HepG2 (cell line): ENCODE data around the gene TRAK1. TPM values are rescaled to one million over a fixed set of nuclear protein-coding genes. Genes with fewer than 3 reads are reported as not detected.
A peak's percentile ranks its signal among the peaks of the same experiment; 100 is the strongest.

Source experiments
- BHLHE40 ChIP-seq: IDR thresholded peaks from 2 replicates; pipeline ENCODE4 v1.6.1; 2011; ENCODE audit warnings: low read length, improper control_type of control experiment
- CBX1 ChIP-seq: IDR thresholded peaks from one replicate; pipeline ENCODE4 v1.6.1; 2016; ENCODE audit warnings: antibody characterized with exemption, low read depth
- FOXA1 ChIP-seq, 2 experiments: fragments of 450-650 bp in 1 of 2; sonication (generic) in 1 of 2; formaldehyde crosslinking in 1 of 2; IDR thresholded peaks; 2 replicates each; pipeline versions ENCODE4 v1.4.0 to v1.6.1; 2016 to 2020; ENCODE audit warnings: missing genetic modification reagents in 1 of 2
- GATAD2A ChIP-seq: IDR thresholded peaks from 2 replicates; pipeline ENCODE4 v1.6.1; 2016
- HDAC2 ChIP-seq: sonication (generic); formaldehyde crosslinking; IDR thresholded peaks from 2 replicates; pipeline ENCODE4 v1.4.0; 2020; ENCODE audit warnings: missing genetic modification reagents
- HIC2 ChIP-seq: sonication (generic); formaldehyde crosslinking; IDR thresholded peaks from 2 replicates; pipeline ENCODE4 v1.9.0; 2022; ENCODE audit warnings: low read depth, missing genetic modification reagents
- HMG20A ChIP-seq: IDR thresholded peaks from 2 replicates; pipeline ENCODE4 v1.6.1; 2016; ENCODE audit warnings: borderline replicate concordance
- HNF1B ChIP-seq: sonication (generic); formaldehyde crosslinking; IDR thresholded peaks from 2 replicates; pipeline ENCODE4 v1.5.1; 2020; ENCODE audit warnings: mild to moderate bottlenecking, moderate library complexity, missing genetic modification reagents
- MEIS1 ChIP-seq: sonication (generic); formaldehyde crosslinking; IDR thresholded peaks from 2 replicates; pipeline ENCODE4 v1.9.0; 2021; ENCODE audit warnings: mild to moderate bottlenecking, missing genetic modification reagents, moderate library complexity, borderline replicate concordance
- MLX ChIP-seq: IDR thresholded peaks from 2 replicates; pipeline ENCODE4 v1.6.1; 2016
- TBX2 ChIP-seq: sonication (generic); formaldehyde crosslinking; IDR thresholded peaks from 2 replicates; pipeline ENCODE4 v1.5.0; 2020; ENCODE audit warnings: missing genetic modification reagents, mild to moderate bottlenecking, borderline replicate concordance
- TBX3 ChIP-seq: fragments of 450-650 bp; IDR thresholded peaks from 2 replicates; pipeline ENCODE4 v1.6.1; 2017; ENCODE audit warnings: antibody characterized with exemption, mild to moderate bottlenecking, inconsistent platforms, borderline replicate concordance
- XBP1 ChIP-seq: sonication (generic); formaldehyde crosslinking; IDR thresholded peaks from 2 replicates; pipeline ENCODE4 v1.5.0; 2020; ENCODE audit warnings: missing genetic modification reagents
- ZBTB10 ChIP-seq: sonication (generic); formaldehyde crosslinking; IDR thresholded peaks from 2 replicates; pipeline ENCODE4 v1.4.0; 2020; ENCODE audit warnings: missing genetic modification reagents, borderline replicate concordance
- ZBTB33 ChIP-seq: sonication (generic); formaldehyde crosslinking; IDR thresholded peaks from 2 replicates; pipeline ENCODE4 v1.4.0; 2020; ENCODE audit warnings: missing genetic modification reagents
- ZKSCAN1 ChIP-seq: fragments of 150-350 bp; IDR thresholded peaks from 2 replicates; pipeline ENCODE4 v1.6.1; 2014; ENCODE audit warnings: low read length
- ZNF274 ChIP-seq: sonication (generic); formaldehyde crosslinking; IDR thresholded peaks from 2 replicates; pipeline ENCODE4 v1.5.1; 2020; ENCODE audit warnings: mild to moderate bottlenecking, missing genetic modification reagents
- ZNF276 ChIP-seq: sonication (generic); formaldehyde crosslinking; IDR thresholded peaks from 2 replicates; pipeline ENCODE4 v1.4.0; 2020; ENCODE audit warnings: mild to moderate bottlenecking, low read depth, missing genetic modification reagents
- ZNF292 ChIP-seq: sonication (generic); formaldehyde crosslinking; IDR thresholded peaks from 2 replicates; pipeline ENCODE4 v1.8.1; 2022; ENCODE audit warnings: mild to moderate bottlenecking, low read depth, missing genetic modification reagents, borderline replicate concordance
- ZNF790 ChIP-seq: sonication (generic); formaldehyde crosslinking; IDR thresholded peaks from 2 replicates; pipeline ENCODE4 v1.8.0; 2022; ENCODE audit warnings: missing genetic modification reagents, mild to moderate bottlenecking, borderline replicate concordance
- polyA plus RNA-seq, 8 experiments: library from polyadenylated mRNA; depleted of rRNA in 3 of 8; stranded (reverse) in 7 of 8; unstranded in 1 of 8; fragments of >200 nt; fragmentation: Illumina TruSeq in 4 of 8; extraction: Trizol in 4 of 8; gene quantifications; 2 replicates each; pipeline versions ENCODE4 v1.2.1 to v1.2.3, GENCODE V29; 2011 to 2016; ENCODE audit warnings: low read depth in 4 of 8, missing spikeins in 1 of 8, mixed read lengths in 1 of 8; ENCODE audit not compliant: insufficient read depth in 1 of 8
- total RNA-seq, 5 experiments: library from RNA; depleted of rRNA; stranded (reverse); fragments of >200 nt; fragmentation: Illumina TruSeq; extraction: Trizol; gene quantifications; 2 replicates each; pipeline ENCODE4 v1.2.3, GENCODE V29; 2016; ENCODE audit warnings: low read depth in 1 of 5

Gene TRAK1
- total and polyA plus RNA-seq, 2 of the 13 experiments (the other 11 are each of a cell fraction or from before 2014, with no cell fraction given), result 20.5 to 46.6 TPM

- TF ChIP-seq ZBTB10 (CRISPR knock-in tag) (peak; percentile 20; the same call in 1 of the 2 replicates), HIC2 (CRISPR knock-in tag) (peak; percentile 88), CBX1 (no peak), MLX (CRISPR knock-in tag) (no peak), HDAC2 (CRISPR knock-in tag) (peak; percentile 32; the same call in 1 of the 2 replicates), ZNF790 (CRISPR knock-in tag) (no peak), FOXA1 (IDR thresholded peaks at IDR 0.05) (no peak), FOXA1 (CRISPR knock-in tag; IDR thresholded peaks at IDR 0.05) (peak; percentile 70; the same call in 1 of the 2 replicates), ZNF274 (CRISPR knock-in tag) (no peak), ZBTB33 (0 out of 2 replicates have a peak, but pooled peaks have one; percentile 15), HMG20A (peak; percentile 50; the same call in 1 of the 2 replicates), TBX2 (CRISPR knock-in tag) (peak; percentile 21; the same call in 1 of the 2 replicates), MEIS1 (no peak), GATAD2A (CRISPR knock-in tag) (peak; percentile 82), BHLHE40 (0 out of 2 replicates have a peak, but pooled peaks have one; percentile 13), ZNF276 (CRISPR knock-in tag) (no peak), HNF1B (CRISPR knock-in tag) (no peak), ZKSCAN1 (peak; percentile 74), XBP1 (no peak), TBX3 (peak; percentile 36; the same call in 1 of the 2 replicates), ZNF292 (CRISPR knock-in tag) (no peak)
Observed at GRCh38 chr3:42080453-42080872, 10.7 kb upstream of the TRAK1 start (continued).
